GM04503 (cell line): ENCODE results near the gene NTRK2.

Experiments used
- DNase-seq: peaks from one replicate; pipeline ENCODE4 v3.0.0-alpha.2; 2012; ENCODE audit warnings: low read depth

NTRK2 gene

DNA sequence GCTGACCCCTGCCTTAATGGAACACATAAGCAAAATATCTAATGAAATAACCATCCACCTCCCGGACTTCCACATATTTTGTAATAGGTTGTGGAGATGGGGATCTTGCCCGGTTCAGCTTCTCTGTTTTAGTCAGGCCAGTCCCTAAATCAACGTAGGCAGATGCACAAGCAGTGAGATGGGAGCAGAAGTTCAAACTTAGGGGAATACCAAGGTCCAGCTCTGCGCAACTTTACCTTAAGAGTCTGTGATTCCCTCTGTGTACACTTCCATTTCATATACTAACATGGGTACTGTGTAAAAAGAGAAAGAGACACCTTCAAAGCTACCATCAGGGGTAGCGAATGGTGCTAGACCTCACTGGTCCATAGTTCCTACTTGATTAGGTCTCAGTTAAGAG, 110.9 kb downstream of the NTRK2 start:
- no peak for DNase-seq

DNA sequence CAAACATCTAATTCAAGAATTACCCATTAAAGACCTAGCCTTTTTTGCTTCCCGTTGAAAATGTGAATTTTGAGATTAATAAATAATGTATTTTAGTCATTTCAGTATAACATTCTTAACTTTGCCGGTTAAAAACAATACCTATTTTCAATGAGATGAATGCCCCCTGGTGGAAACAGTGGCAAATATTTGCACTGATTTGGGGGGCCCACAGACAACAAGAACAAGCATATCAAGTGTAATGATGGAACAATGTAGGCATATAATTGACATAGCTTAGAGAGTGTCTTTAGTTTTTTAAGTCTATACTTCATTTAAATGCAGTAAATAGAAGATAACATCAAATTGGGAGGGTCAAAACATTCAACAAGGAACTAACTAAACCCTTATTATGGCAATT, 111.9 kb downstream of the NTRK2 start:
- no peak for DNase-seq

DNA sequence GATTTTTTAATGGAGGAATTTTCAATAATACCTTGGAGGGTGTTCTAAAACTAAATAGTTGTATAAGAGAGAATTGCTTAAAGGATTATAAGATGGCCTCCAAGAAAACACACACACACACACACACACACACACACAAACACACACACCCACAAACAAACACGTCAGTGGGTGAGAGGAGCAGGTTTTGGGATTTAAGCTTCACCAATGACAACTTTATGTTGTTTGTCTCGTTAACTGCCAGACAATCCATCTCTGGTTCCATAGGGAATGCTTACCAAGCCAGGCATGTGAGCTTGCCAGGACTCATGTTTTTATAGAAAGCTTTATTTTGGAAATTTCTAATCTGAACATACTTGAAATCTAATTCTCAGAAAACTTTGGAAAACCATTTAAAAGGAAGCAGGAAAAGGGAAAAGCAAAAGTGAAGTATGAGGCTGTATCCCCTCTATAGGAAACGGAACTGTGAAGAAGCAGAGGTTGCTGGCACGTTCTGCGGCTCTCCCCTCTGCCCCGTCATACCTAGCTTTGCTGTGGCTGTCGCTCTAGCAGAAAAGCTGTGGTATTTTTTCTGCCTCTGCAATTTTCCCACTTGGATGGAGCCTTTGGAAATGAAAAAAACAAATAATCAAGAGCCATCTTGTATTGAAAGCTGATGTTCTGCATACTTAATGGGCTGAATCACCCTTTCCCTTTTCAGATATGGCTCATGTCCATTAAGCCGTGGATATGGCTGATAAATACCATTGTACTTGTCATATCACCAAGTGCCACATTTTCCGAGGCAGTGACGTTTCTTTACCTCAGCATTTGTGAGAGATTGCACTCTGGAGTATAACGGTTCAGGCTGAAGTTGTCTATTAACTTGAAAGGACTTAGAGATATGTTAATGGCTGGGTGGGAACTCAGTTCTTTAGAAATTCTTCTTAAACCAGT, 112.7 kb downstream of the NTRK2 start:
- no peak for DNase-seq

DNA sequence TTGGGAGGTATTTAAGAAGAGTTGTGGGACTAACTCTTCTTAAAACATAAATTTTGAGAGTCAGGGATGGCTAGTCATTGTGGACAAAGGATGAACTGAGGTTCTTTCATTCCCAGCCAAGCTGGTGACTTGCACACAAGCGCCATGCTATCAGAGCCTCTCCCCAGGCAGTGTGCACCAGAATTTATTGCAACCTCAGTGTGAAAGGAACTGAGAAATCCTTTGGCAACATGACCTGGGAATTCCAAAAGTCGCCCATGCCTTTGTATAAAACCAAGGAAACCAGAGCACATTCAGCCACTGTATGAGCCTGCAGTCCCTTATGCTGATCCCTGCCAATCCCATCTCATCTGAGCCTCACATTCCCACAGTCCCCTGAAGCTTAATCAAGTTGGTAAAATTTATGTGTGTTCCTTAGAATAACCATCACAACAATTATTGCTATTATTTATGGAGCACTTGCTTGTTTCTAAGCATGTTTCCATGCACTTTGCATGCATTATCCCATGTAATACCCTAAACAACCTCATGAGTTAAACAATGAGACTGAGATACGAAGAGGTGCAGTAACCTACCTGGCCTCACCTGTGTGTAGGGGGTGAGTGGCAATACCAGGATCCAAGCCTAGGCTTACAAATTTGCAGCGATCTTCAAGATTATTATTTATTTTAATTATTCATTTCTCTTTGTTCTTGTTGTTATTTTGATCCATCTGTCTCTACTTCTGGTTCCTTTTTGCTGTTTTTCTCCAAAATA, 116.4 kb downstream of the NTRK2 start:
- DNase-seq, result no peak

DNA sequence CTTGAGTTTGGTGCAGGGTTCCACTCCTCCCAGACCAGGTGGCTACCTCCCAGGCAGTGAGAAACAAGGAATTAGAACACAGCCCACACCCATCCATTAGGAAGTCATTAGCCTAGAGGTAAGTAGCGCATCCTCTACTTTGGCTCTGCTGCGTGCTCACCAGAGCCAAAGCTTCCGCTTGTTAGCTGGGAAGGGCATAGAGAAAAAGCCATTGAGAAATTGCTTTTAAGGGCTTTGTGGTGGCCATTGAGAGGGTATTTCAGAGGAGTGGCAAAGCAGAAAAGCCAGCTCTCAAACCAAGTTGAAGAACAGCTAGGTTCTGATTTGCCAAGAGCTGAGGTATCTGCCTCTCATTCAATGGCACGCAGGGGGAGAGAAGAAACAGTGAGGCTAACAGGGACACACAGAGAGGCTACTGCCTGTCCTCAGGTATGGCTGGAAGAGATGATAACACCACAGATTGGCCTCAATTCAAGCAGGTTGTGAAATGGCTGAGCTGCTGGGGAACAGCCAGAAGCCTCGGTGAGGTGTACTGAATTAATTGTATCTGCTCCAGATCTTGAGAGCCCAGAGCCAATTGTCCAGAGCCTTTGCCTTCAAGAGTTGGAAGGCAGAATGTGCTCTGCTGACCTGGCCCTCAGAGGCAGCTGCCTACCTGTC, 119.4 kb downstream of the NTRK2 start:
- DNase-seq, result no peak

DNA sequence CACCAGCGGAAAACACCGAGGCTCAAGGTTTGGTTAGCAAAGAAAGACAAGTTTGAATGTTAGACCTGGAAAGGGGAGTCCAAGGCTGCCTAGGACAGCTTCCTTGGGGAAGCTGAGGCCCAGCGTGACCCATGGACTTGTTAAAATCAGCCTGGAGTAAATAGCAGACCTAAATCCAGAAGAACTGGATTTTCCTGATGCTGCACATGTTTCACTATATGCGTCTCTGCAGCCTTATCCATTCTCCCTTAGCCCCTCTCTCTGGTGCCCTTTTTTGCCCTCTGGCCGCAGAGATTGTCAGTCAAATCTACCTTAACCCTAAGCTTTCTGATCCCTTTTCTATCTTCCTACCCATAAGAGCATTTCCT, 119.9 kb downstream of the NTRK2 start:
- DNase-seq, result no peak

- no peak for DNase-seq
Measured at GRCh38 chr9:84791643-84792042, 122.1 kb downstream of the NTRK2 start.

GRCh38 chr9:84793251-84793650, 123.7 kb downstream of the NTRK2 start:
- DNase-seq, result no peak

- no peak for DNase-seq
Measured at GRCh38 chr9:84794981-84795637, 125.6 kb downstream of the NTRK2 start.

DNA sequence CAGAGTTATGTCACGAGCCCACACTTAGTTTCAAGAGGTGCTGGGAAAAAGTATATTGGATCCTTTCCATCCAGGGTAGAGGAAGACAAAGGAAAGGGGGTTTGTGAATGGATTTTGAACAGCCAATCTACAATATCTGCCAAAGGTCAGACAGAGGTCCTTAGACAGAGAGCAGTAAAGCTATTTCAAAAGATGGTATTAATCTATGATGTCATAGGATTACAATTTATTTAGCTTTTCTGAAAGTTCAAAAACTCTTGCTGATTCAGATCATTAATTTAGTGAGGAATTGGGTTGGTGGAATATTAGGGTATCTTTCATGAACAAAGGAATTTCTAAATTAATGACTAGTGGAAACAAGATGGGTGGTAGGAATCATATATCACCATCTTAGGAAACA, 126.9 kb downstream of the NTRK2 start:
- no peak for DNase-seq

DNA sequence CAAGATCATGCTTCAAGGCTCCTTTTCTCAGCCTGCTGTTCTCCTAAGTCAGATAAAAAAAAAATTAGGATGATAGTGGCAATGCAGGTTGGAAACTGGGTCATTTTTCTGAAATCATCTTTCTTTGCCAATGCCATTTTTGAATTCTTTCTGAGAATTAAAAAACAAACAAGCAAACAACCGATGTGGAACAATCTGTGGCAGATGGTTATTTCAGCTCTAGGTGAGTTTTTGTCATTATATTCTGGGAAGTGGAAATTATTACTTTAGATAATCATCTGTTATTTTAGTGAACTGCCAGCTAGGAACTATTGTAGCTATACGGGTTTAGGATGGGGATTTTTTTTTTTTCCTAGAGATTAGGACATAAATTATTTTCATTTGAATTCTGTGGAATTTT, 129.7 kb downstream of the NTRK2 start:
- DNase-seq, result no peak

DNA sequence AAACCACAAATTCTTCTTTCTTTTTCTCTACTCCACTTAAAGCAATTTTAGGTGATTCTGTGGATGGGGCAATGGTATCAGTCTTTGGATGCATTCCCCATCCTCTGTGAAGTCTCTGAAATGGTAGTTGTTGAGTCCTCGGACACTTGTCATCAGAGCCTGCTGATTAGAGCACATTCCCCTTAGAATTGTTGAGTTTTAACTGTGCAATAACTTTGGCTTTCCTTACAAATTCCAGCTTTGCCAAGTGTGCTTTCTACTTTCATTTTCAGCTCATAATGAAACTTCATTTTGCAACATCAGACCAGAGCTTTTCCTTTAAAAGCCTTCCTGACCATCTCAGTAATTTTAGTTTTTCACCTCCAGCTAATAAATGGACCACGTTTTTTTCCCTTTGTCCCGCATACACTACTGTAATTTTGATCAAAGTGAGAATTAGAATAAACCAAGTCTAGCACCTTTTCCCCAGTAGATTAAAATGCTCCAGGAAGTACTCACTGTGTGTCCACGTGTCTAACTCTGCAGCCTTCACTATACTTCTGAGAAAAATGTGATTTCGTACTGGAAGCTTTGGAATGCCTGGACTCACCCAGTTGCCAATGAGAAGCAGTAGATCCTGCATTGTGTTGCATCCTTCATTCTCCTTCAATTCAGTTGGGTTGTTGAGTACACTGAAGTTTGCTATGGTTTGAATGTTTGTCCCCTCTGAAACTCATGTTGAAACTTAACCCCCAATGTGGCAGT, 135.6 kb downstream of the NTRK2 start:
- DNase-seq, result no peak

DNA sequence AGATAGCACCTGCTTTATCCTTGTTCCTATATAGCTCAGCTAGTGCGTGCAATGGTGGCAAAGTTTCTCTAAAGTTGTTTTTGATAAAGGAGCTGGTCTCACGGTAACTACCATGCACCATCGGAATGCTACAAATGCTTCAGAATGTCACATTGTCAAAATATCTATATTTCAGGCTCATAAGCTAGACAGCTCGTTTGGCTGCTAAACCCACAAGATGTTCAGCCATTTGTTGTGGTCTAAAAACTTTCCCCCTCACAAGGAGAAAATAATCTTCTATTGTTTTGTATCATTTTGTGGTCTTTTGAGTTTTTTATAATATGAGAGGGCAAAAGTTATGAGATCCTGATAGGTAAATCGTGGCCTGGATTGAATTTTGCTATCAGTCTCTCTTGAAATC, 137.9 kb downstream of the NTRK2 start:
- no peak for DNase-seq

GRCh38 chr9:84807870-84808390, 138.4 kb downstream of the NTRK2 start:
- DNase-seq, result no peak

DNA sequence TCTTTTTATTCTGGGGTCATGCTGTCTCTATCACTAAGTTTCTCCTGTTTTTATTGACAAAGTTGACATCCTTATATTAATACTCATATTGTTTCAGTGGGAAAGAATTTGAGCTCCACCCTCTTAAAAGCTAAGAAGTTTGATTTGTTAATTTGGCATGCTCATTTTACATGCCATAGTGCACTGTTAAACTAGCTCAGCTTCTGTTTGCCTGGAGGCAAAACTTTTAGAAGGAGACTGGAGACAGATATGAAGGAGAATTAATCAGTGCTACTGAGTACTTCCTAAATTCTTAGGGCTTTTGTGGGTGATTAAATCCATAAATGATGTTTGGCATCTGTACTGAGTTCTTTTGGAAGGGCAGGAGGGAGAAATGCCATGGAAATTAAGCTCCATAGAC, 138.9 kb downstream of the NTRK2 start:
- DNase-seq, result no peak

DNA sequence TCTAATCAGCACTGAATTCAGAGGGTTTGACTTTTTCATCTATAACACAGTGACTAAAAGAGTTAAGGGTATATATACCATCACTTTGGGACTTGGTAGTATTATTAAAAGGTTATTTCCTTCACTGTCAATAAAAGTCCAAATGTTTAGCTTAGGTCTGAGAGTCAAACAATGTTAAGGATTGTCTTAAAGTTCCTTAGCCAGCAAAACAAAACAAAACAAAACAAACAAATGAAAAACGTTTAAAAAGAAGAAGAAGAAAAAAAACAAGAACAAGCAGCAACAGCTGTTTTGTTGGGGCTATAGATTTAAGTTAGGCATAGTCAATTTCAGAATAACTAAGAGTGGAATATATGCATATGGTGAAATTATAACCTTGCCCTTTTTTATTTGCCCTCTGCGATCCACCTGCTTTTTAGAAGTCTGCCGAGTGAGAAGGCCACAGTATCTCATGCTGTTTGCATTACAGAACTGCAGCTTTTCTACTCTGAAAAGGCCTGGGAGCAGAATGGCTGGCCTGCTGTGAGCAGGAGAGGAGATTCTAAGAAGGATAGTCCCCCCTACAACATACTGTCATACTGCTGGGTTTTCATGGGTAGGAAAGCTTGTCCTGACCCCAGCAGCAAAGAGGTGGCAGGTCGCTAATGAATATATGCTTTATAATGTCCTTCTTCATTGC, 141.7 kb downstream of the NTRK2 start:
- no peak for DNase-seq

DNA sequence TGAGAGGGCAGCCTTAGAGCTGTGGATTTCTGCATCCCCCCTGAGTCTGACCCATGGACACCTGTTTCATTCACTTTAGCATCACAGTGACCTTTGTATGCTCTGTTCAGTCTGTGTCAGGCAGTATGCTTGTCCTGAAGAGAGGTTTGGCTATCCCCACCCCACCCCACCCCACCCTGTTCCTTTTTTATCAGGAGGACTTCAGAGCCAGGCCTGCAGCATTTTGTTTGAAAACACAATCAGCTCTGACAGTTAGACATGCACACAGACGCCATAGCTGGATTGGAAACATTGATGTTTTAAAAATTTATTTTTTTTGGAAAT, 142.2 kb downstream of the NTRK2 start:
- no peak for DNase-seq

DNA sequence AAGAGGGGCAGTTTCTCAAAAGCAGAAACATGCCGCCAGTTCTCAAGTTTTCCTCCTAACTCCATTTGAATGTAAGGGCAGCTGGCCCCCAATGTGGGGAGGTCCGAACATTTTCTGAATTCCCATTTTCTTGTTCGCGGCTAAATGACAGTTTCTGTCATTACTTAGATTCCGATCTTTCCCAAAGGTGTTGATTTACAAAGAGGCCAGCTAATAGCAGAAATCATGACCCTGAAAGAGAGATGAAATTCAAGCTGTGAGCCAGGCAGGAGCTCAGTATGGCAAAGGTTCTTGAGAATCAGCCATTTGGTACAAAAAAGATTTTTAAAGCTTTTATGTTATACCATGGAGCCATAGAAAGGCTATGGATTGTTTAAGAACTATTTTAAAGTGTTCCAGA, 142.8 kb downstream of the NTRK2 start:
- no peak for DNase-seq

- DNase-seq, result no peak
Measured at GRCh38 chr9:84812847-84813246, 143.3 kb downstream of the NTRK2 start.

- DNase-seq, result no peak
Measured at GRCh38 chr9:84815554-84815953, 146.0 kb downstream of the NTRK2 start.

DNA sequence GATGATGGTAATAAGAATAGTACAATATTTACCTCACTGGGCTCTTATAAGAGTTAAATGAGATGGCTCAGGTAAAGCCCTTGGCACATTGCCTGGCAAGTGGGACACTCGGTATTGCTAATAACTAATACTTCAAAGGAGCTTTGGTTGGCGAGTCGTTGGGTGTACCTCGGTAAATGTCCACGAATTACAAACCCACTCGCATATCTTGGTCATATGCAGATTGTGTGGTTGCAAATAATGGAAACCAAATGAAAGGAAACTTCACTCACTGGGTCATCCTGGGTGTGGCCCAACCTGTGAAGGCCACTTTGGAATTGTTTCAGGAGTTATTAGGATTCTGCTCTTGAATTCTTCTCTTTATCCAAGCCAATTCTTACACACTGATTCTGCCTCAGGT, 147.5 kb downstream of the NTRK2 start:
- no peak for DNase-seq
